Embryonic facial prominence (tissue), 1 donor: ENCODE results near the gene CCT6B.
"Not testable (repeated sequence)": the region's sequence is repeated elsewhere in the genome, so short reads cannot be mapped to it uniquely, and the experiment has no call there.

Experiments
- DNase-seq: peaks from one replicate; pipeline ENCODE4 v3.0.0-alpha.2; 2016; ENCODE audit errors: extremely low spot score

CCT6B gene, protein sequence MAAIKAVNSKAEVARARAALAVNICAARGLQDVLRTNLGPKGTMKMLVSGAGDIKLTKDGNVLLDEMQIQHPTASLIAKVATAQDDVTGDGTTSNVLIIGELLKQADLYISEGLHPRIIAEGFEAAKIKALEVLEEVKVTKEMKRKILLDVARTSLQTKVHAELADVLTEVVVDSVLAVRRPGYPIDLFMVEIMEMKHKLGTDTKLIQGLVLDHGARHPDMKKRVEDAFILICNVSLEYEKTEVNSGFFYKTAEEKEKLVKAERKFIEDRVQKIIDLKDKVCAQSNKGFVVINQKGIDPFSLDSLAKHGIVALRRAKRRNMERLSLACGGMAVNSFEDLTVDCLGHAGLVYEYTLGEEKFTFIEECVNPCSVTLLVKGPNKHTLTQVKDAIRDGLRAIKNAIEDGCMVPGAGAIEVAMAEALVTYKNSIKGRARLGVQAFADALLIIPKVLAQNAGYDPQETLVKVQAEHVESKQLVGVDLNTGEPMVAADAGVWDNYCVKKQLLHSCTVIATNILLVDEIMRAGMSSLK

DNA sequence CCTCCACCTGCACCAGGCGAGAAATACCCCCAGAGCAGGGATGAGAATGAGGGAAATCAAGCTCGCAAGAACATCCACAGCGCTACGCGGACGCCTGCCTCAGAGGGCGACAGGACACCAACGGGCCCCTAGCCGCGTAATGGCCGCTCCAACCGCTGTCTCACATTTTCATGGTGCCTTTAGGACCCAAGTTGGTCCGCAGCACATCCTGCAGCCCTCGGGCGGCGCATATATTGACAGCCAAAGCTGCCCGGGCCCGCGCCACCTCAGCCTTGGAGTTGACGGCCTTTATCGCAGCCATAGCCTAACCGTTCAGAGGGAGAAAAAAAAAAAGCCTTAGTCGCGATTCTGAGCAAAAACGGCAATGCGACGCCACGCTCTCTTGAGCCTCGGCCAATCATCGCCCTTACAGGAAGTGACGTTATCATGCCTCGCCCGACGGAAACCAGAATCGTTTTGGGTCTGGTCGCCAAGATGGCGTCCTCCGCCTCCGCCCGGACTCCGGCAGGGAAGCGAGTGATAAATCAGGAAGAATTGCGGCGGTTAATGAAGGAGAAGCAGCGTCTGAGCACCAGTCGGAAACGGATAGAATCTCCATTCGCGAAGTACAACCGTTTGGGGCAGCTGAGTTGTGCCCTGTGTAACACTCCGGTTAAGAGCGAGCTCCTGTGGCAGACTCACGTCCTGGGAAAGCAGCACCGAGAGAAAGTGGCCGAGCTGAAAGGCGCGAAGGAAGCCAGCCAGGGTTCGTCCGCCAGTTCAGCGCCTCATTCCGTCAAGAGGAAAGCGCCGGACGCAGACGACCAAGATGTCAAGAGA is at the start of gene CCT6B, which contains the start of gene ZNF830:
TSS of gene CCT6B (minus strand) at position 368 of the 819 bp plus-strand sequence. CDS start at position 301, 67 bp downstream.
TSS of gene ZNF830 (plus strand) at position 448 of the 819 bp plus-strand sequence. CDS start at position 475, 27 bp downstream.
- DNase-seq, result peak; percentile 94

DNA sequence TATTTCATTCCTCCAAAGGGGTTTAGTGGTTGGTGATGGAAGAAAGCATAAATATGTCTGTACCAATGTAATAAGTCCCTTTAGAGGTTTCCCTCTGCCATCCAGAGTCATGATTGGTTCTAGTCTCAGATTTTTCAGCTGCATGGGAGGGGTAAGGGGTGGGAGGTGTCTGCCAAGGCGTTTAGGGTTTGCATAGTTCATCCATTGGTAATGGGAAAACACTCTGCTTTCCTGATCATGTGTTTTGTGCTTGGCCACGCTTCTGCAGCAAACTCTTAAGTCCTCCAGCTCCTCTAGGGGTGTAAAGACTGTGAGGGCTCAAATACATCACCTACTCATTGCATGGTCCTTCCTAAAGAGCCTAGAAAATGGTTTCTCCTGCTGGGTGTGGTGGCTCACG is 48.8 kb upstream of the CCT6B start:
- DNase-seq, result no peak

DNA sequence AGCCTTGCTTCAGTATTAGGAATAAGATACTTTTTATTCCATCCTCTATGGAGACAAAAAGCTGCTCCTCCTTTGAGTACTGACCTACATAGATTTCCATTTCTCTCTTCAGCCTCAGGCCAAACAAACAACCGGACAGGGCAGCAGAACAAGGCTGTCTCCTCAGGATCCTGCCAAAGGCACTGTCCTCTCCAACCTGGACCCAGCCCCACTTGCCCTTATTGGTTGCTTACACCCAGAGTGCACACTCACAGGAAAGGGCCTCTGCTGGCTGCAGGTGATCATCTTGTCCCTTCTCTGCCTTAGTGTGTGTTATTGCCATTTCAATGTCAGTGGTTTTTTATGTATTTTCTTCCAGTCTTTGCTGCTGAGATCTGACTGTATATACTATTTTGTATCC is 45.7 kb upstream of the CCT6B start:
- DNase-seq, result no peak

DNA sequence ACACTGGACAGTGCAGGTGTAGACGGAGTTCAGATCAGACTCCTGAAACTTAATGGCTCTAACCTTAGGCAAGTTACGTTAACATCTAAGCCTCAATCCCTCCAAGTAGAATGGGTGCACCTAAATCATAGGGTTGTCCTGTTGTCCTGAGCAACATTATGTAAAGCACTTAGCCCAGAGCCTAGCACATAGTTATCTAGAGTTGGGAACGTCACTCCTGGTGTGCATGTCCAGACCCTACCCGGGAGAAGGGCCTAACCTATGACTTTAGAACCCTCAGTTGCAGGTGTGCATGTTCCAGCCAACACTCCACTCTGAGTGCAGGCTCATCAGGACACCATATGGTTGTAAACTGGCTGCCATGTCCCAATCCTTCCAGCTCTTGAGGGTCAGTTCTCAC is 45.1 kb upstream of the CCT6B start:
- DNase-seq, result no peak

DNA sequence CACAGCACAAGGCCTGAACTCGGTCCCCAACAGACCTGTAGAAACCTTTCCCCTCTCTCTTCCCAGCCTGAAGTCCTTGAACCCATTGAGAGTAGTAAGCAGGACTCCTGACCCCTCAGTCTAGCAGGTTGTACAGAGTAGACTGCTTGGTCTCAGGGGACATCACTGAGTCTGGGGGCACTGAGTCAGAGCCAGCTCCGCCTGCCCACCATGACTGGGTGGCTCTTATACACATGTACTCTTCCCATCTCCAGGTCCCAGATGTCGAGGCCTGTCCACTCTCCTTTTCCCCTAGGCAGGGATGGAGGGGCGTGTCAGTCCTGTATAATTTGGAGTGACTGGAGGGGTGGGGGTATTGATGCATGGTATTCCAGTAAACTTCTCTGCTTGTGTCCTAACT is 42.5 kb upstream of the CCT6B start:
- no peak for DNase-seq

DNA sequence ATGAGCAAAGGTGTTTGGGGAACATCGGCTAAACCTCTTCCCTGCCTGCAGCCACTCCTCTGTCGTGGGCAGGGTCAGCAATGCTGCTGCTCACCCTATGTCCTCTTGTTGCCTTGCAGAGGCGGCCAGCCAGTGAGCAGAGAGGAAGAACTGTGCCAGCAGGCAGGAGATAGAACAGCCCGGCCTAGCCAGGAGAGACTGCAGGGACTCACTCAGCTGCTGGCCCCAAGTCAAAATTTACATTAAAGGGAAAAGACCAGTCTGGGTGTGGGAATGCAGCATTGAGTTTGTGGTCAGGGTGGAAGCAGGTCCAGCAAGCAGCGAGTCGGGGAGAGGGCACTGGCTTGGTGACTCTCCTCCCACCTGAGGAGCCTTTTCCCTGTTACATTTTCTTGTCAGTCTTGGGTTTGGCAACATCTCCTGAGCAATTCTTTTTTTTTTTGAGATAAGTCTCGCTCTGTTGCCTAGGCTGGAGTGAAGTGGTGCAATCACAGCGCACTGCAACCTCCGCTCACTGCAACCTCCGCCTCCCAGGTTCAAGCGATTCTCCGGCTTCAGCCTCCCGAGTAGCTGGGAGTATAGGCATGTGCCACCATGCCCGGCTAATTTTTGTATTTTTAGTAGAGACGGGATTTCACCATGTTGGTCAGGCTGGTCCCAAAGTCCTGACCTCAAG is 41.8 kb upstream of the CCT6B start:
- no peak for DNase-seq

DNA sequence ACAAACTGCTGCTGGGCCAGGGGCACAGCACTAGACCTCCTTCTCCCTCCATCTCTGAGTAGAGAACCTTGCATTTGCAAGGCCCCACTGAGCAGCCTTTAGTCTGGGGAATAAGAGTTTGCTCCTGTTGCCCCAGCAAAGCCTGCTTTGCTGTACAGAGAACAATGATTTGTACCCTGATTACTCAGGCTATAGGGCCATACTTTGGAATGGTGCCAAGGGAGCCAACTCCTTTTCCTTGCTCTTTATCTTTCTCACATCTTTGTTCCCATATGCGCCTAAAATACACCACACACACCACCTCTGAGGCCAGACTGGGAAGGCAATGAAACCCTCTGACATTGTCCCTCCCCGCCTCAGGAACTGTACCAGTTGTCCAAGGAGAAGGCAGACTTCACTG is 40.3 kb upstream of the CCT6B start:
- no peak for DNase-seq

DNA sequence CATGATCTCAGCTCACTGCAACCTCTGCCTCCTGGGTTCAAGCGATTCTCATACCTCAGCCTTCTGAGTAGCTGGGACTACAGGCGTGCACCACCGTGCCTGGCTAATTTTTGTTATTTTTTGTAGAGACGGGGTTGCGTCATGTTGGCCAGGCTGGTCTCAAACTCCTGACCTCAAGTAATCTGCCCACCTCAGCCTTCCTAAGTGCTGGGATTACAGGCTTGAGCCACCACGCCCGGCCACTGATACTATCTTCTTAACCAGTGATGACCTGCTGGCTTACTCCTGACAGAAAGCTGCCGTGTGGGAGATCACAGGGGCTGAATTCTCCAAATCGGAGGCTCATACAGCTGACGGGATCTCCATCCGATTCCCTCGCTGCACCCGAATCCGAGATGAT is 39.7 kb upstream of the CCT6B start:
- DNase-seq, result not testable (repeated sequence)

DNA sequence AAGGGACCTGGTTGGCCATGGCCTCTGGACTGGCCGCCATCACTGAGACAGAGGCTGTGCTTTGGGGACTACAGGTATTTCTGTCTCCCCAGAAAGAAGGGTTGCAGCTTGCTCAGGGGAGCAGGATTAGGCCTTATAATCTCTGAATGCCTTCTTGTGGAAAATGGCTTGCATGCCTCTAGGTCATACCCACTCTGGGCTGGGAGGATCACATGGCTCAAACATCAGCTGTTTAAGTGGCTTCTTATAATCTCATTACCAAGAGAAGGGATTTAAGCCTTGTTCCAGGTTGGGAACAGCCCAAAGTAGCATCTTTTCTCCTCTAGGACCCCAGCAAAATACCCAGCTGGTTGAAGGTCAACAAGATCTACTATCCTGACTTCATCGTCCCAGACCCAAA is 38.2 kb upstream of the CCT6B start:
- DNase-seq, result no peak

DNA sequence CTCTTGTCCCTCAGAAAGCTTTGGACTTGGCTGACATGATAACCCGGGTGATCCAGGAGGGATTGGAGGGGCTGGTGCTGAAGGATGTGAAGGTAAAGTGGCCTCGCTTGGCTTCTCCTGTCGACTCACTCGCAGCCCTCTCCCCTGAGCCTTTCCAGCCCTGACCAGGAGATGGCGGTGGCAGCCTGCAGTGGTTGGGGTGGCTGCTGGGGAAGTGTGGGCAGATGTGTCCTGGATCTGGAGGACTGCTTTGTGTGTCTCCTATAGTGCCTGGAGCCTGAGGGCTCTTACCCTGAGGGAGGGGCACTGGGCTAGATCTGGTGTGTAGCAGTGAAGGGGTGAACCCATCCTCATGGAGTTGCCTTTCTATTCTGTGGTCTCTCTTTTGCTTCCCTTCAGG is 36.9 kb upstream of the CCT6B start:
- DNase-seq, result no peak

DNA sequence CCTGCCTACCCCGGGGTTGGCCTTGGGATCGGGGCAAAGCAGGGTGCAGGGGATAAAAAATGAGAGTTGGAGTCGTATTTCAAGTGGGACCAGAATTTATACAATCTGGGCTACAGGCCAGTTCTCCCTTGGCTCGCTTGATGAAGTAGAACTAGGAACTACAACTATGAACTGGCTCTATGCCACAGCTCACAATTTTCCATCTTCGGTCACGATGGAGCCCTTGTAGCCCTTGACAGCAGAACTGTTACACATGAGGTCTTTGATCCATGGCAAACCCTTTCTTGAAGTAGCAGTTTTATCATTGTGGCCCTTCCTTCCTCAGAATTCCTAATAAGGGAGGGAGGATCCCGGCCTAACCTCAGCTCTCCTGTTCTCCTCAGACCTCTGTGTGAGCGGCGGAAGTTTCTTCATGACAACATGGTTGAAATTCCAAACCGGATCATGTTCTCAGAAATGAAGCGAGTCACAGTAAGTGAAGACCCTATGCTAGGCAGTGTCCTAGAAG is 36.1 kb upstream of the CCT6B start:
- peak; percentile 53 for DNase-seq

DNA sequence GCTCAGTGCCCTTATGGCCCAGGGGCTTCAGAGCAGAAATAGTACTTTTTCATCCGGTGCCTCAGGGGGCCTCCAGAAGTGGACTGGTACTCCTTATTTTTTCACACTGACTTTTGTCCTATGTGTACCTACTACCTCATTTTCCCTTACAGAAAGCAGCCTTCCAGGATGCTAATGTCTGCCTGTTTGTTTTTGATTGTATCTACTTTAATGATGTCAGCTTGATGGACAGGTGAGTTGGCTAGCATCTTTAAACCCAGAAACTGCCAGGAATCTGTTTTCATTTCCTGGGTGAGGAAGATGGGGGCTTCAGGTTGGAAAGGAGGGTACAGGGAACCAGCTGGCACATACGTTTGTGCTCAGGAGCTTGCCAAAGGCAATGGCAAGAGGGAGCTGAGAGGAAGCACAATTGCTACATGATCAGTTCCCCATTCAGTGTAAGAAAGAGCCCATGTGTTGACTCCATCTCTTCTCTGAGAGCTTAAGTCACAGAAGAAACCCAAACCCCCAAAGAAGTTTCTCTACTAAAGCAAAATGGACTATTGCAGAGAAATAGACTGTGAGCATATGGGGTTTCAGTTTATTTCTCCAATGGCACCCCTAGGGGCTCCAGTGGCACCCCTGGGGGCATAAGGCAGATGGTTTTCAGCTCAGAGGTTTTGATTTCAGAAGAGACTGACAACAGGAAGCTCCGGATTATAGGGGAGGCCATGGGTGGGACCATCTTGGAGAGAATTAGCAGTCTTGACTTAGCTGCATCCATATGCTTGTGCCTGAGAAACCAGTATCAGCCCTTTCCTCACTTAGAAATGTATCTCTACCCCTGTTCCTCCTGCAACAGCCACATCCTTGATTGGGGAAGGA is 35.4 kb upstream of the CCT6B start:
- DNase-seq, result no peak

DNA sequence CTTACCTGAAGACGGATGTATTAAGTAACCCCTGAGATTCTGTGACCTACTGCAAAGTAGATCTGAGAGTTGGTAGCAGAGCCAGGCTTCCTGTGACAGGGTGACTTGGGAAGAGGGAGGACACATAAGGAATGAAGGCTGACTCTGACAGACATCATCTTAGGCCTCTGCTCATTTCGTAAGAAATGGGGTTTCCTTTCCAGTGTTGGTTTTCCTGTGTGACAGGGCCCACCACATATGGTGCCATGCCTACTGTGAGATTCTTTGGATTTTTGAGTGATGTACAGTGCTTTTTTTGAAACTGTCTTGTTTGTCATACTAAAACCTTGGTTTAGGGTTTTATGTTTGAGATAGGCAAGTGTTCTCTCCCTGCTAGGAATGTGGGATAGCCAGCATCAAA is 31.8 kb upstream of the CCT6B start:
- DNase-seq, result no peak

DNA sequence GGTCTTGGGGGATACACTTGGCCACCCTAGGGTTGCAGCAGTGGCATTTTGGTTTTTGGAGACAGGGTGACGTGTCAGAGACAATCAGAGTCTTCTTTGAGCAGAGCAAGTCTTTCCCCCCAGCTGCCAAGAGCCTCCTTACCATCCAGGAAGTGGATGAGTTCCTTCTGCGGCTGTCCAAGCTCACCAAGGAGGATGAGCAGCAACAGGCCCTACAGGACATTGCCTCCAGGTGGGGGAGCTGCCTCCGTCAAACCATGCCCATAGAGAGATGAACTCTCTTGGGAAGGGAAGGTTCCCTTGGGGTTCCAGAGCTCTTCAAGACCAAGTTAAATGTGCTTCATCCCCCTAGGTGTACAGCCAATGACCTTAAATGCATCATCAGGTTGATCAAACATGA is 30.3 kb upstream of the CCT6B start:
- no peak for DNase-seq

DNA sequence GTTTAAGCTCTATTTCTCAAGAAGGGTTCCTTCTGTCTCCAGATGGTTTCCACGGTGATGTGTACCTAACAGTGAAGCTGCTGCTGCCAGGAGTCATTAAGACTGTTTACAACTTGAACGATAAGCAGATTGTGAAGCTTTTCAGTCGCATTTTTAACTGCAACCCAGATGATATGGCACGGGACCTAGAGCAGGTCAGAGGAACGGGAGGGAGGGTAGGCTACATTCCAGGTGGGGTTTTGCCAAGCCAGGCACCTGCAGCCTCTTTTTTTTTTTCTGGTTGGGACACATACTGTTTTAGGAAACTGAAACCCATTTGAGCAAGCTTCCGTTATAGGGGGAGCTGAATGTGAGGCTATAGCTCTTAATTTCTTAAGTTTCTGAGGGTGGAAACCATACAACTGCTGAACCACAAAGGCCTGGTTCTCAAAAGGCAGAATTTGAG is 29.7 kb upstream of the CCT6B start:
- no peak for DNase-seq

DNA sequence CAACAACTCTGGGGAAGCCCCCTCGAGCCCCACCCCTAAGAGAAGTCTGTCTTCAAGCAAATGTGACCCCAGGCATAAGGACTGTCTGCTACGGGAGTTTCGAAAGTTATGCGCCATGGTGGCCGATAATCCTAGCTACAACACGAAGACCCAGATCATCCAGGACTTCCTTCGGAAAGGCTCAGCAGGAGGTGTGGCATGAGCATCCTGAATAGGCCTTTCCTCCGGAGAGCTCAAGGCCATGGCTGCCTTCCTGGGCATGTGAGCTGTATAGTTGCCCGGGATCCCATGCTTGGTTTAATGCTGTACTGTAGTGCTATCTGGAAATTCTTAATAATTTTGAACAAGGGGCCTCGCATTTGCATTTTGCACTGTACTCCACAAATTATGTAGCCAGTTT is 28.2 kb upstream of the CCT6B start:
- DNase-seq, result no peak

DNA sequence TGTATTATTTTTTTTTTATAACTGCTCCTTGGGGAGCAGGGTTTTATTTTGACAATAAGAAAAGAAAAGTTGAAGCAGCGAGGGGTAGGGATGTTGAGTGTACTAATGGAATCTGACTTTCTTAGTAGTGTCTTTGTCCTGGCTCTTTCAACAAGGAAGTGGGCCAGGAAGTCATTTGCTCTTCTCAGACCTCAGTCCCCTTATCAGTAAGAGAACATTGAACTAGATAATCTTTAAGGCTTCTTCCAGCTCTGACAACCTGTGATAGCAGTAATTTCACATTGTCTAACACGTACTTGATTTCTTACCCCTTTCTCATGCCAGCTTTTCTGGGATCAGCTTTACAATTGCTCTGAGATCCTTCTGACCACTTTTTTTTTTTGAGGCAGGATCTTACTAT is 27.4 kb upstream of the CCT6B start:
- no peak for DNase-seq

DNA sequence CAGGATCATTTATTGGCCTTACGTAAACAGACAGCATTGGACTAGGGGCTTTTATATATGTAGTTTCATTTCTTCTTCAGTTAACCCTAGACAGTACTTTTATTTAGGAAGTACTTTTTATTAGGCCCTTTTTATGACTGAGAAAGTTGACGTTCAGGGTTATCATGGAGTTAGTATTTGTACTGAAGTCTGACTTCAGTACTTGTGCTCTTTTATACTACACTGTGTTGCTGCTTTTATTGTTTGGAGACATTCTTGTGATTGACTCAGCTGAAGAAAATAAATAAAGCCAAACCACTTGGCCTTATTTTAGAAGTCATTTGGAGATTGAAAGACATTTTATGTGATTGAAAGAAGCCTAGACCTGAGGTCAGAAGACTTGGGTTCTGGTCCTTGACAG is 26.0 kb upstream of the CCT6B start:
- no peak for DNase-seq

DNA sequence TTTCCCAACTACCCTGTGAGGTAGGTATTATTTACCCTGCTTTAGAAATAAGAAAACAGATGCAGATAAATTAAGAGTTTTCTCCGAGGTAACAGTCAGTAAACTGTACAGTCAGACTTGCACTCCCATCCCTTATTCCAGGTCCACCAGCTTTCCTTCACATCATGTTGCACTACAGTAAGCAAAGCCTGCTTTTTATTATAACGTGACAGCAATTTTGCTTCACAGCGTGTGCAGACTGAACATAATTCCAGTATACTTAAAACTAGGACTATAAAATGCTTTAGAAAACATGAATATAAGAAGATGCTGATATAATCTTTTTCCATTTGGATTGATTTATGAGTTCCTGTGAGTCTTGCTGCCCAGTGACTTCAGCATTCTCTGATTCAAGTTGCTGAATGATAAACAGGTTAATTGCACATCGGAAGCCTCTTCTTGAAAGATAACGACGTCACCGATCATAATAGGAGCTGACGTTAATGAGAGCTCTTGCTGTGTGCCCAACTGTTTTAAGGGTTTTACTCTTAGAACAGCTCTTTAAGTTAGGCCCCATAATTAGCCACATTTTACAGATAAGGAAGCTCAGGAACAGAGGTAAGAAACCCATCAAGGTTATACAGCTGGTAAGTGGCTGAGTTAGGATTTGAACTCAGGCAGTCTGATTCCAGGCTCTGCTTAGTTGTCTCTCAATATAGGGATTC is 20.4 kb upstream of the CCT6B start:
- no peak for DNase-seq
